ENCODE results near the gene LGR4. TPM values are rescaled to one million over a fixed set of nuclear protein-coding genes. Genes with fewer than 3 reads are reported as not detected.

Gene LGR4
- total RNA-seq, 1 donor from 2014 or later, result 13.0 TPM

GRCh38 chr11:27395556-27396258 is 76.9 kb downstream of the LGR4 start:
- H3K9me3 ChIP-seq (replicated peaks), result no peaks in the 10 kb centered on the region
- no peak for DNase-seq
- intact Hi-C loops (cut with micrococcal nuclease), result no loop called here
- H3K27me3 ChIP-seq (ENCODE audit: low read depth), result no peaks in the 10 kb centered on the region
- peaks cover 64% of the 10 kb centered on the region for H3K4me1 ChIP-seq
- no peaks in the 10 kb centered on the region for H3K36me3 ChIP-seq
- H3K27ac ChIP-seq (replicated peaks), result peak overlapping the region; percentile 59
- H3K4me3 ChIP-seq, result no peak overlapping the region
- no peak for TF ChIP-seq CTCF (IDR thresholded peaks at IDR 0.05; ENCODE audit: borderline replicate concordance)

GRCh38 chr11:27394781-27395228 is 77.8 kb downstream of the LGR4 start:
- intact Hi-C loops (cut with micrococcal nuclease), result no loop called here
- no peak for DNase-seq
- no peak overlapping the region for H3K4me3 ChIP-seq
- H3K27me3 ChIP-seq (ENCODE audit: low read depth), result no peaks in the 10 kb centered on the region
- TF ChIP-seq CTCF (IDR thresholded peaks at IDR 0.05; ENCODE audit: borderline replicate concordance), result no peak
- no peaks in the 10 kb centered on the region for H3K36me3 ChIP-seq
- peaks cover 64% of the 10 kb centered on the region for H3K4me1 ChIP-seq
- H3K9me3 ChIP-seq (replicated peaks), result no peaks in the 10 kb centered on the region
- H3K27ac ChIP-seq (replicated peaks), result peak overlapping the region; percentile 59

GRCh38 chr11:27392278-27393114 is 80.1 kb downstream of the LGR4 start:
- DNase-seq, result no peak
- TF ChIP-seq CTCF (IDR thresholded peaks at IDR 0.05; ENCODE audit: borderline replicate concordance), result no peak
- H3K4me3 ChIP-seq, result no peak overlapping the region
- intact Hi-C loops (cut with micrococcal nuclease), result no loop called here
- peak overlapping the region; percentile 39 for H3K27ac ChIP-seq (replicated peaks)
- H3K4me1 ChIP-seq, result peaks cover 61% of the 10 kb centered on the region
- no peaks in the 10 kb centered on the region for H3K9me3 ChIP-seq (replicated peaks)
- no peaks in the 10 kb centered on the region for H3K27me3 ChIP-seq (ENCODE audit: low read depth)
- H3K36me3 ChIP-seq, result no peaks in the 10 kb centered on the region

GRCh38 chr11:27391331-27392015 is 81.1 kb downstream of the LGR4 start:
- H3K9me3 ChIP-seq (replicated peaks), result no peaks in the 10 kb centered on the region
- no peak for DNase-seq
- H3K4me3 ChIP-seq, result no peak overlapping the region
- H3K27ac ChIP-seq (replicated peaks), result no peak overlapping the region
- no peaks in the 10 kb centered on the region for H3K27me3 ChIP-seq (ENCODE audit: low read depth)
- intact Hi-C loops (cut with micrococcal nuclease), result no loop called here
- H3K4me1 ChIP-seq, result peaks cover 53% of the 10 kb centered on the region
- TF ChIP-seq CTCF (IDR thresholded peaks at IDR 0.05; ENCODE audit: borderline replicate concordance), result no peak
- no peaks in the 10 kb centered on the region for H3K36me3 ChIP-seq
